Measurements from ENCODE around the gene UMODL1.

DNA sequence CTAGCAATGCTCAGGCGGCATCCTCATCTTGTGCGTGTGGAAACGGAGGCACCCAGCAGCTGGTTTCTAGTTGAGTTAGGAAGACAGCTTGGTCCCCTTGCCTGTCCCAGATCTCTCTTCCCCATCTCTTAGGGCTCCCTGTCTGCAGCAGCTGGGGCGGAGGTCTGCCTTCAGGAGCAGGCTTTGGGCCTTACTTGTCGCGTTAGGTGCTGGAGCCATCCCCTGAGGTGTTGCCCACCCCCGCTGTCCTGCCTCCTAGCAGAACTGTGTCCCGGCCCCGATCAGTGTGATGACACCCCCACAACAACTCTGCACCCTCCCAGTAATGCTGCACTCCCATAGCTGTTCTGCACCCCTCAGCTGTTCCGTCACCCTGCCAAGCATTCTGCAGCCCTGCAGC is 40.7 kb downstream of the UMODL1 start:
- no peak for TF ChIP-seq RARB (CRISPR knock-in tag; IDR thresholded peaks at IDR 0.05)
- no peak for TF ChIP-seq PATZ1 (CRISPR knock-in tag; IDR thresholded peaks at IDR 0.05; ENCODE audit: borderline replicate concordance)
- no peak for TF ChIP-seq TCF4 (CRISPR knock-in tag; IDR thresholded peaks at IDR 0.05; ENCODE audit: borderline replicate concordance)
- TF ChIP-seq ZFP30 (CRISPR knock-in tag; IDR thresholded peaks at IDR 0.05): no peak
